Stomach smooth muscle (tissue), 2 donors: Measurements from ENCODE around the gene ARID1B.

Experiments used
- H3K27ac ChIP-seq: one replicate; pipeline ENCODE4 v1.7.0; 2013; ENCODE audit warnings: mild to moderate bottlenecking, low read length, inconsistent platforms
- H3K27me3 ChIP-seq, 2 donors: one replicate each; pipeline ENCODE4 v1.7.0; 2013; ENCODE audit warnings: low read length in 2 of 2; ENCODE audit not compliant: insufficient read depth in 2 of 2, control insufficient read depth in 1 of 2
- H3K36me3 ChIP-seq, 2 donors: one replicate each; pipeline ENCODE4 v1.7.0; 2013; ENCODE audit warnings: low read length in 2 of 2; ENCODE audit not compliant: control insufficient read depth in 2 of 2, insufficient read depth in 2 of 2
- H3K4me1 ChIP-seq: one replicate; pipeline ENCODE4 v1.7.0; 2013; ENCODE audit warnings: low read length; ENCODE audit not compliant: control insufficient read depth, insufficient read depth
- H3K4me3 ChIP-seq, 2 donors: one replicate each; pipeline ENCODE4 v1.7.0; 2013; ENCODE audit warnings: low read length in 2 of 2
- H3K9ac ChIP-seq, 2 donors: one replicate each; pipeline ENCODE4 v1.7.0; 2013; ENCODE audit warnings: low read length in 2 of 2, mild to moderate bottlenecking in 1 of 2
- H3K9me3 ChIP-seq, 2 donors: one replicate each; pipeline ENCODE4 v1.7.0; 2013; ENCODE audit warnings: low read length in 2 of 2; ENCODE audit not compliant: control insufficient read depth in 2 of 2
- donor health status: healthy.
- donor health status: Pancreatic carcinoma.

Gene ARID1B

DNA sequence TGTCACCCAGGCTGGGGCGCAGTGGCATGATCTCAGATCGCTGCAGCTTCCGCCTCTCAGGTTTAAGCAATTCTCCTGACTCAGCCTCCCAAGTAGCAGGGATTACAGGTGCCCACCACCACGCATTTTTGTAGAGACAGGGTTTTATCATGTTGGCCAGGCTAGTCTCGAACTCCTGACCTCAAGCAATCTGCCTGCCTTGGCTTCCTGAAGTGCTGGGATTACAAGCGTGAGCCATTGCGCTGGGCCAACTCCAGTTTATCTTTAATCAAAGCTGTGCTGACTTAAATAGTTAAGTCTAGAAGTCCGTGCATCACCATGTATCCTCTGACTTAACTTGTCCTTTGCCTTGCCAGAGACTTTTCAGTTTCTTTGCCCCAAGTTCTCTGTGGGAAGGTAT, 321.8 kb downstream of the ARID1B start:
- no peak overlapping the region for H3K9ac ChIP-seq
- no peaks in the 10 kb centered on the region for H3K9me3 ChIP-seq
- H3K27ac ChIP-seq: no peak overlapping the region
- H3K36me3 ChIP-seq: peaks cover 0 to 2% of the 10 kb centered on the region in 2 donors
- no peak overlapping the region for H3K4me3 ChIP-seq
- H3K27me3 ChIP-seq: no peaks in the 10 kb centered on the region
- H3K4me1 ChIP-seq: no peaks in the 10 kb centered on the region

DNA sequence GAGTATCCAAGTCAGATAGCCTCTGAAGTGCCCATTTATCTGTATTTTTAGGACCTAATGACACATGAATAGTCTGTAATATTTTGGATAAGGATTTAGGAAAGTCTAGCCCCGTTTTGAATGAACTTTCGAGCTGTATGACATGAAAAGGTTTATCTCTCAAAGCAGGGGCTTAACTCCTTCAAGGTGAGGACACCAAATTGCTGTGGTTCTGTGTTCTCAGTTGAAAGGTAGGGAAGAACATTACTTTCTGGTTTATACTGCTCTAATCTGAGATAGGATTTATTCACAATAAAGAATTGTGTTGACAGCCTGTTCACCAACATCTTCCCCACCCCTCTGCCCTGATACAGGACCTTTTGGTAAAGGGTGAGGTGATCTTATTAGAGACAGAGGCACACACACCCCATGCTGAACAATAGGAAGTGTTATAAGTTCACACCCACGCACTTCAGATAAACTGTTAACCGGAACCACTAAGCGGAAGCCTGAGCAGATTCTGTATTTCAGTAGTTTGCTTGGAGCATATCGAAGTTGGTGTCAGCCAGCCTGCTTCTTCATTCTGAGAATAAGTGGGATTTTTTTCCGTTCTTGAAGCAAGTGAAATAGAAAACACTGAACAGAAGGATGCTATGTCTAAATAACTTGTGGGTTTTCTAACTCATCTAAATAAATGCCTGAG, 322.9 kb downstream of the ARID1B start:
- H3K36me3 ChIP-seq: no peaks in the 10 kb centered on the region
- no peak overlapping the region for H3K9ac ChIP-seq
- no peak overlapping the region for H3K4me3 ChIP-seq
- no peaks in the 10 kb centered on the region for H3K4me1 ChIP-seq
- H3K27ac ChIP-seq: no peak overlapping the region
- H3K27me3 ChIP-seq: no peaks in the 10 kb centered on the region
- H3K9me3 ChIP-seq: no peaks in the 10 kb centered on the region

DNA sequence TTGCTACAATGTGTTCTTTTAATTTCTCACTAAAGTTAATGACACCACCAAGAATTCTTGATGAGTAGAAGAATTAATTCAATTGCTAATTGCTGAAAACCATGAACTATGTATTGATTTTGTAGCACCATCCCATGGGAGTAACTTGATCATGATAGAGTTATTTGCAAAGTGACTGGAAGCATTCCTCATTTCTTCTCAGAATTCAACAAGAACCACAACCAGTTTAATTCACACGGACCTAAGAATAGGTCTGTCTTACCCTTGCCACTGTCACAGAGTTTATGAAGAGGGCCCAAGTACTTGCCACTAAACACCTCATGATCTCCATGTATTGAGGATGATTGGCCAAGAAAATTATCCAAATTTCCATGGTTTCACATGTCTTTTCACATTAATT, 324.0 kb downstream of the ARID1B start:
- Histone ChIP-seq H3K9me3 (no peaks in the 10 kb centered on the region), H3K9ac (no peak overlapping the region), H3K4me3 (no peak overlapping the region), H3K27me3 (no peaks in the 10 kb centered on the region), H3K36me3 (no peaks in the 10 kb centered on the region), H3K27ac (no peak overlapping the region), H3K4me1 (no peaks in the 10 kb centered on the region)

DNA sequence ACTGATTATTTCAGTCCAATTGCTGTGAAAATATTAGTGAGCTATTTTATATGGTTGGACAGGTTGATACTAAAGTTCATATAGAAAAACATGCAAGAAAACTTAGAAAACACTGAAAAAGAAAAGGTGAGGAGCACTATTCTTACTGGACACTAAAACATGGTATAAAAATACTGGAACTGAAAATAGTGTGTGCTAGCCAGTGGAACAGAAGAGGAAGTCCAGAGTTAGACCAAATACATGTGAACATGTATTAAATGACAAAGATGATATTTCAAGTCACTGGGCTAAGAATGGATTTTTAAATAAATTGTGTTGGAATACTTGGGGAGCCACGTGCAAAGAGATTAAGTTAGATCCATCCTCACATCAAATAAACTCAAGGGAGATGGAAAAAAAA, 327.6 kb downstream of the ARID1B start:
- Histone ChIP-seq H3K36me3 (no peaks in the 10 kb centered on the region), H3K27me3 (no peaks in the 10 kb centered on the region), H3K4me1 (peaks cover 6% of the 10 kb centered on the region), H3K9ac (no peak overlapping the region), H3K4me3 (no peak overlapping the region), H3K9me3 (no peaks in the 10 kb centered on the region), H3K27ac (no peak overlapping the region)

DNA sequence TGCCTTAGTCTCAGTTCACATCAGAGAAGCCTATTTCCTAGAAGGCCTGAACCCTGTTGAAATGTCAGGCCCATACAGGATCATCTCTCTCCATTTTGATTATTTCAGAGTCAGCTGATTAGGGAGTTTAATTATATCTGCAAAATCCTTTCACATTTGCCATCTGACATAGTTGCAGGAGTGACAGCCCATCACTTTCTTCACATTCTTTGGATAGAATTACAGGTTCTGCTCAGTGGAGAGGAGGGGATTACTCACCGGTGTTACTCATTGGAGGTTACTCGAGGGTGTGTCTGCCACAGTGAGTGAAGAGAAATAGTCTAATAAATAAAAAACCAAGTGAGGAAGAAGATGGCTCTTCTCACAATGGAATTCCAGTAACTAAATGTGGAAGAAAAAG, 329.3 kb downstream of the ARID1B start:
- H3K9me3 ChIP-seq: no peaks in the 10 kb centered on the region
- peaks cover 0 to 3% of the 10 kb centered on the region in 2 donors for H3K36me3 ChIP-seq
- no peaks in the 10 kb centered on the region for H3K27me3 ChIP-seq
- H3K27ac ChIP-seq: no peak overlapping the region
- no peak overlapping the region for H3K4me3 ChIP-seq
- peaks cover 6% of the 10 kb centered on the region for H3K4me1 ChIP-seq
- no peak overlapping the region for H3K9ac ChIP-seq

DNA sequence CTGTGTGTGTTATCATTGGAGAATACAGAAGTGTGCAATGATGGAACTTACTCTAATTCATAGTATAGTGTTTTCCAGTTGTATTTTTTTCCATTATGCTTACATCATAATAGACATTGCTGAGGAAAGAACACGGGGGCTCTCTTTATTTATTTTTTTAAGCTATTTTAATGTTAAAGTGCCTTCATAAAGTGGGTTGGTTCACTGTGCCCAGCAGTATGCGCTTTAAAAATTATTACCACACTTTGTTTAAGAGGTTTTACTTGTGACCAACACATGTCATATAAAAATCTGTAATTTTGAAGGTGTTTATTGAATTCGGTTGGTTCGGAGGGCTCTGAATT, 330.4 kb downstream of the ARID1B start:
- Histone ChIP-seq H3K9me3 (no peaks in the 10 kb centered on the region), H3K4me1 (peaks cover 6% of the 10 kb centered on the region), H3K27ac (no peak overlapping the region), H3K9ac (no peak overlapping the region), H3K4me3 (no peak overlapping the region), H3K27me3 (no peaks in the 10 kb centered on the region), H3K36me3 (peaks cover 0 to 3% of the 10 kb centered on the region in 2 donors)

DNA sequence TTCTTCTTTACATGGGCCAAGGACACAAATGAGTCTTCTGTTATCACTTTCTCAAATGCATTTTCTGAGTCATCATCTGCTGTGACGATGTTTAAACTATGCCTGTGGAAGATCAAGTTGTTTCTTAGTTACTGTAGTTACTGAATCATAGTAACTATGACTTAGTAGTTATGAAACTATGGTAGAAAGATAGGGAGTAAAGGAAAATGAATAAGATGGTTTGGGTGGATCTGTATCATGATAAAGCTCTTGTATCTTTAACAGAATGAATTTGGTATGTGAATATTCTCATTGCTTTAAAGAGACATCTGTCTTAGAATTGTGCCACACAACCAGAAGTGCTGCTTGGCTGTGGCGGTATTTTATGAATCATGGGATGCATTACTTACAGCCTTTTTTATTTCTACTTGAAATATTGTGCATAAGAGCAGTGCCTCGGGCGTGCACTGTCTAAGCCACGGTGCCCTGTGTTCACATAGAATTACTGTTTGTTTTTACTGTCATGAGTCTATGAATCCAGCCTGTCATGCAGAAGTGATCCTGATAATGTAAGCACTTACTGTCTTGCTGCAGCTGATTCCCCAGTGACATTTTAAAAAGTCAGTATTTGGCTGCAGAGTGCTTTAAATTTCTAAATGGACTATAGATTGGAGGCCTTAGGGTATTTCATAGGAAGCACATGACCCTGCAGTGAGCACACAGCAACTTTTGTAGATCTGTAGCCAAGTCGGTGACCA, 330.9 kb downstream of the ARID1B start:
- Histone ChIP-seq H3K36me3 (peaks cover 0 to 3% of the 10 kb centered on the region in 2 donors), H3K27me3 (no peaks in the 10 kb centered on the region), H3K27ac (peak overlapping the region; percentile 69), H3K9ac (peak overlapping the region in 1 of 2 donors; percentile 57), H3K4me1 (peaks cover 6% of the 10 kb centered on the region), H3K9me3 (no peaks in the 10 kb centered on the region), H3K4me3 (peak overlapping the region in 1 of 2 donors; percentile 5)

DNA sequence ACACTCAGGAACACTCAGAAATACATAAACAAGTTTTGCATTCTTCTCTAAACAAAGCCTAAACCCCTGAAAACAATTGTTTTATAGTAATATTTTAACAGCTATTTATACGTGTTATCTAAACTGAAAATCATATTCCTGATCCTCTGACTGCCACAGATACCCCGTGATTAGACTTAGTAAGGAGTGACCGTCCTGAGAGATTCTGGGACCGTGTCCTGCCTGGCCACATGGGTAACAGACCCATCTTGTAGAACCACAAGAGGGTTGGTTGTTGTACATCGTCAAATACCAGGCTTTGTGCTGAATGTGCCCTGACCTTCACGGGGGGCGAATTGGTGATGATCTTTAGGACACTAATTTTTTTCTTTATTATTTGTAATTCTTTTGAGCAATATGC, 331.7 kb downstream of the ARID1B start:
- Histone ChIP-seq H3K27ac (no peak overlapping the region), H3K36me3 (peaks cover 0 to 7% of the 10 kb centered on the region in 2 donors)

DNA sequence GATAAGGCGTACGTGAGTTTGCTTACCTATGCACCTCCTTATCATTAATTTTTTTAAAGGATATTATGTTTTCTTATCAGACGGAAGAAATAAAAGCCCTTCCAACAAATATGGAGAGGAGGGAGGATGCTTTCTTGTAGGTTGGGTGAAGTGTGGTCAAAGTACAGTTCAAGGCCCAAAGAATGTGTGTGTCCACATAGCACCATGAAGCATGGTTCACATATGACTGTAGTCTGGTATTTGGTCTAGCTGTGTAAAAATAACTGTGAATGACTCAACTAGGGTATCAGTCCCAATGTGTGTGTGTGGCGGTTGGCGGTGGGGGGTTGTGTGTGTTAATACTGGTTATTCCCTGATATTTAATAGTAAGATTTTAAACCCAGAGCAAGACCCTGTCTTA, 333.4 kb downstream of the ARID1B start:
- Histone ChIP-seq H3K27me3 (no peaks in the 10 kb centered on the region), H3K9me3 (no peaks in the 10 kb centered on the region), H3K27ac (no peak overlapping the region), H3K9ac (no peak overlapping the region), H3K4me3 (no peak overlapping the region), H3K36me3 (peaks cover 0 to 10% of the 10 kb centered on the region in 2 donors), H3K4me1 (peaks cover 6% of the 10 kb centered on the region)

More for the DNA sequence above, 331.7 kb downstream of the ARID1B start:
- Histone ChIP-seq H3K27me3 (no peaks in the 10 kb centered on the region), H3K9me3 (no peaks in the 10 kb centered on the region), H3K4me3 (no peak overlapping the region), H3K9ac (peak overlapping the region in 1 of 2 donors; percentile 13), H3K4me1 (peaks cover 6% of the 10 kb centered on the region)

DNA sequence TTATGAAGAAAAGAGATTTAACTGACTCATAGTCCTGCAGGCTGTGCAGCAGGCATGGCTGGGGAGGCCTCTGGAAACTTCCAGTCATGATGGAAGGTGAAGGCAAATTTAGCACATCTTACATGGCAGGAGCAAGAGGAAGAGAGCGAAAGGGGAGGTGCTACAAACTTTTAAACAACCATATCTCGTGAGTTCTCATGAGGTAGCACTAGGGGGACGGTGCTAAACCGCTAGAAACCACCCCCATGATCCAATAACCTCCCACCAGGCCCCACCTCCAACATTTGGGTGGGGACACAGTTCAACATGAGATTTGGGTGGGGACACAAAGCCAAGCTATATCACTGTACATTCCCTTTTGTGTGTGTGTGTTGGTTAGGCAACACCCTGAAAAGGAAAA, 336.2 kb downstream of the ARID1B start:
- Histone ChIP-seq H3K4me3 (no peak overlapping the region), H3K9me3 (no peaks in the 10 kb centered on the region), H3K27me3 (no peaks in the 10 kb centered on the region), H3K4me1 (peaks cover 2% of the 10 kb centered on the region), H3K9ac (no peak overlapping the region), H3K36me3 (peaks cover 0 to 10% of the 10 kb centered on the region in 2 donors), H3K27ac (no peak overlapping the region)

DNA sequence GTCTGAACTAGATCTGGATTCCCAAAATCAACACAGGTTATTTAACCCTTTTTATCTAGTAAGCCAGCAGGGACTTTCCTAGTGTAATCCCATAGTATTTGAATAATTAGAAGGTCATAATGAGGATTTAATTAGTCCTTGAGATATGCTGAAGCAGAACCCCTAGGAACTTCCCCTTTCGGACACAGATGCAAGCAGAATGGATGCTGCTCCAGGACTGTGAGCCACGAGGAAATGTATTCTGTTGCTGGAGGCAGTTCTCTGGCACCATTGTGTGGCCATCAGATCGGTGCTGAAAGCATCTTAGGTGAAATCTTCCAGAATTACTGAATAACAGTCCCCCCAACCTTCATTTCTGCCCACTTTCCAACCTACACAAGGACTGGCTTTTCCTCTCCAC, 339.2 kb downstream of the ARID1B start:
- H3K9ac ChIP-seq: no peak overlapping the region
- no peaks in the 10 kb centered on the region for H3K4me1 ChIP-seq
- H3K36me3 ChIP-seq: peaks cover 0 to 7% of the 10 kb centered on the region in 2 donors
- H3K4me3 ChIP-seq: no peak overlapping the region
- H3K9me3 ChIP-seq: no peaks in the 10 kb centered on the region
- H3K27ac ChIP-seq: no peak overlapping the region
- no peaks in the 10 kb centered on the region for H3K27me3 ChIP-seq
